Large intestine (tissue), 3 donors: ENCODE data around the gene CDKN1C. TPM values are rescaled to one million over a fixed set of nuclear protein-coding genes. Genes with fewer than 3 reads are reported as not detected.

ENCODE experiments used
- DNase-seq, 2 donors: peaks; one replicate each; pipeline versions ENCODE4 v3.0.0 to v3.0.0-alpha.2; 2013
- H3K27ac ChIP-seq: one replicate; pipeline ENCODE4 v1.5.1; 2013; ENCODE audit warnings: low read length
- H3K27me3 ChIP-seq: 2 replicates; pipeline ENCODE4 v1.6.1; 2013; ENCODE audit warnings: low read length; ENCODE audit not compliant: control insufficient read depth, insufficient read depth
- H3K36me3 ChIP-seq: 2 replicates; pipeline ENCODE4 v1.6.1; 2013; ENCODE audit warnings: low read length; ENCODE audit not compliant: control insufficient read depth, insufficient read depth
- H3K4me1 ChIP-seq: one replicate; pipeline ENCODE4 v1.6.1; 2013; ENCODE audit warnings: low read length; ENCODE audit not compliant: control insufficient read depth, insufficient read depth
- H3K4me3 ChIP-seq: one replicate; pipeline ENCODE4 v1.5.1; 2013; ENCODE audit warnings: low read length
- H3K9me3 ChIP-seq: one replicate; pipeline ENCODE4 v1.6.1; 2013; ENCODE audit warnings: mild to moderate bottlenecking, low read depth, low read length, moderate library complexity; ENCODE audit not compliant: control insufficient read depth
- WGBS: methylation state at CpG from one replicate; pipeline ENCODE4 v1.1.5; 2013; ENCODE audit warnings: low lambda C conversion rate; ENCODE audit not compliant: insufficient coverage; 5-methylcytosine and 5-hydroxymethylcytosine counted together
- polyA plus RNA-seq: library from polyadenylated mRNA; unstranded; fragments of 120-200 nt; gene quantifications from one replicate; pipeline ENCODE4 v1.2.1, GENCODE V29; 2013

CDKN1C gene
- polyA plus RNA-seq, 1 donor, result 197 TPM

GRCh38 chr11:2882396-2883110 lies 3.0 kb downstream of the CDKN1C start:
- Histone ChIP-seq H3K27ac (peak overlapping the region; percentile 84), H3K4me3 (peak overlapping the region; percentile 81), H3K9me3 (peaks cover 22% of the 10 kb centered on the region), H3K27me3 (no peaks in the 10 kb centered on the region), H3K4me1 (peaks cover 18% of the 10 kb centered on the region), H3K36me3 (peaks cover 14% of the 10 kb centered on the region)
- no peak for DNase-seq
- WGBS, result no CpG with 5 or more reads among the region's 11 CpGs

GRCh38 chr11:2881981-2882375 lies 3.6 kb downstream of the CDKN1C start:
- no peaks in the 10 kb centered on the region for H3K27me3 ChIP-seq
- 60% methylated on average over 1 of the region's 12 CpGs for WGBS
- H3K27ac ChIP-seq, result peak overlapping the region; percentile 84
- peaks cover 23% of the 10 kb centered on the region for H3K9me3 ChIP-seq
- H3K36me3 ChIP-seq, result peaks cover 14% of the 10 kb centered on the region
- H3K4me1 ChIP-seq, result peaks cover 14% of the 10 kb centered on the region
- no peak overlapping the region for H3K4me3 ChIP-seq
- no peak for DNase-seq

GRCh38 chr11:2881076-2881980 lies 4.2 kb downstream of the CDKN1C start:
- H3K27me3 ChIP-seq, result no peaks in the 10 kb centered on the region
- no peak overlapping the region for H3K4me3 ChIP-seq
- peak overlapping the region; percentile 84 for H3K27ac ChIP-seq
- no peak for DNase-seq
- H3K36me3 ChIP-seq, result peaks cover 14% of the 10 kb centered on the region
- H3K4me1 ChIP-seq, result peaks cover 7% of the 10 kb centered on the region
- WGBS, result no CpG with 5 or more reads among the region's 19 CpGs
- H3K9me3 ChIP-seq, result peaks cover 21% of the 10 kb centered on the region

GRCh38 chr11:2880646-2881045 lies 4.9 kb downstream of the CDKN1C start:
- Histone ChIP-seq H3K4me3 (no peak overlapping the region), H3K27ac (no peak overlapping the region), H3K9me3 (peaks cover 19% of the 10 kb centered on the region), H3K4me1 (peaks cover 6% of the 10 kb centered on the region), H3K36me3 (peaks cover 14% of the 10 kb centered on the region), H3K27me3 (no peaks in the 10 kb centered on the region)
- DNase-seq, result no peak
- no CpG with 5 or more reads among the region's 7 CpGs for WGBS

GRCh38 chr11:2878782-2879181 lies 6.8 kb downstream of the CDKN1C start:
- WGBS, result 100% methylated on average over 1 of the region's 8 CpGs
- Histone ChIP-seq H3K27me3 (no peaks in the 10 kb centered on the region), H3K9me3 (peaks cover 17% of the 10 kb centered on the region), H3K4me3 (no peak overlapping the region), H3K36me3 (peaks cover 14% of the 10 kb centered on the region), H3K4me1 (peaks cover 6% of the 10 kb centered on the region), H3K27ac (no peak overlapping the region)
- DNase-seq, result no peak

GRCh38 chr11:2877474-2877873 lies 8.1 kb downstream of the CDKN1C start:
- Histone ChIP-seq H3K27me3 (no peaks in the 10 kb centered on the region), H3K4me1 (peaks cover 2% of the 10 kb centered on the region), H3K9me3 (peaks cover 15% of the 10 kb centered on the region), H3K4me3 (no peak overlapping the region), H3K27ac (no peak overlapping the region), H3K36me3 (peaks cover 6% of the 10 kb centered on the region)
- DNase-seq, result no peak
- 60% methylated on average over 1 of the region's 6 CpGs for WGBS

GRCh38 chr11:2874963-2875362 lies 10.6 kb downstream of the CDKN1C start:
- no peak overlapping the region for H3K27ac ChIP-seq
- peaks cover 21% of the 10 kb centered on the region for H3K27me3 ChIP-seq
- peaks cover 3% of the 10 kb centered on the region for H3K36me3 ChIP-seq
- H3K9me3 ChIP-seq, result peaks cover 15% of the 10 kb centered on the region
- WGBS, result no CpG with 5 or more reads among the region's 10 CpGs
- H3K4me3 ChIP-seq, result no peak overlapping the region
- no peaks in the 10 kb centered on the region for H3K4me1 ChIP-seq
- DNase-seq, result no peak

- H3K9me3 ChIP-seq, result peaks cover 21% of the 10 kb centered on the region
- H3K4me1 ChIP-seq, result peaks cover 3% of the 10 kb centered on the region
- WGBS, result no CpG with 5 or more reads among the region's 22 CpGs
- H3K4me3 ChIP-seq, result no peak overlapping the region
- H3K27ac ChIP-seq, result no peak overlapping the region
- DNase-seq, result no peak
- no peaks in the 10 kb centered on the region for H3K36me3 ChIP-seq
- H3K27me3 ChIP-seq, result peaks cover 53% of the 10 kb centered on the region
Observed at GRCh38 chr11:2870969-2871680, 14.4 kb downstream of the CDKN1C start.

- Histone ChIP-seq H3K27ac (no peak overlapping the region), H3K4me3 (no peak overlapping the region), H3K9me3 (peaks cover 21% of the 10 kb centered on the region), H3K36me3 (no peaks in the 10 kb centered on the region), H3K4me1 (peaks cover 3% of the 10 kb centered on the region), H3K27me3 (peaks cover 53% of the 10 kb centered on the region)
- DNase-seq, result no peak
- WGBS, result no CpG with 5 or more reads among the region's 17 CpGs
Observed at GRCh38 chr11:2870460-2870859, 15.1 kb downstream of the CDKN1C start.
